GM12878 (cell line): Measurements from ENCODE around the gene COL15A1. TPM values are rescaled to one million over a fixed set of nuclear protein-coding genes. Genes with fewer than 3 reads are reported as not detected.

Source experiments
- ATAC-seq: fragments of 200-7000 bp; cut with Tn5 transposase; 3 replicates; pipeline ENCODE4 v1.9.1; 2020; ENCODE audit warnings: mild to moderate bottlenecking, moderate library complexity
- BruUV-seq: library from RNA; stranded (reverse); fragments of 400-500 nt; replicated peaks from 2 replicates; lab custom pipeline; 2021; lab: Mats Ljungman, UMichigan
- CTCF ChIA-PET: fragments of 300-600 bp; sonication (Branson Sonifier 250); formaldehyde crosslinking; extraction: SDS; loops from one replicate; lab custom pipeline; 2021; ENCODE audit warnings: inconsistent platforms; lab: Yijun Ruan, JAX
- POLR2A ChIA-PET: fragments of 350-600 bp; formaldehyde crosslinking; extraction: SDS; loops from one replicate; lab custom pipeline; 2021; ENCODE audit warnings: inconsistent platforms; lab: Charles Lee
- RAD21 ChIA-PET: fragments of 300-600 bp; sonication (Branson Sonifier 250); formaldehyde crosslinking; loops from one replicate; lab custom pipeline; 2023; ENCODE audit warnings: antibody characterized with exemption; ENCODE audit not compliant: unreplicated experiment; lab: Charles Lee
- SMC1A ChIA-PET: fragments of 300-600 bp; sonication (Branson Sonifier 250); formaldehyde crosslinking; loops from one replicate; lab custom pipeline; 2023; ENCODE audit not compliant: unreplicated experiment, uncharacterized antibody; lab: Charles Lee
- DNase-seq: peaks from one replicate; pipeline ENCODE4 v3.0.0-alpha.2; 2011; ENCODE audit warnings: low read depth, low spot score
- FAIRE-seq: peaks from 3 replicates; lab custom pipeline; 2011; peaks lifted over from hg19 to GRCh38; lab: Jason Lieb, UNC
- H2AFZ ChIP-seq: 2 replicates; pipeline ENCODE4 v1.6.0; 2011; ENCODE audit warnings: low read depth, low read length, control low read depth; ENCODE audit not compliant: control insufficient read depth
- H3K27ac ChIP-seq: 2 replicates; pipeline ENCODE4 v1.5.1; 2011; ENCODE audit warnings: control low read depth; ENCODE audit not compliant: control insufficient read depth, insufficient read depth
- H3K27me3 ChIP-seq, 2 experiments: replicated peaks in 1 of 2; 2 replicates each; pipeline versions ENCODE4 v1.6.0 to v1.6.1; 2011; ENCODE audit warnings: low read length in 1 of 2; ENCODE audit not compliant: control insufficient read depth in 2 of 2, insufficient read depth in 2 of 2
- H3K36me3 ChIP-seq, 2 experiments: 2 replicates each; pipeline ENCODE4 v1.5.1; 2011; ENCODE audit warnings: low read length in 1 of 2; ENCODE audit not compliant: control insufficient read depth in 2 of 2, insufficient read depth in 2 of 2
- H3K4me1 ChIP-seq: 2 replicates; pipeline ENCODE4 v1.6.1; 2011; ENCODE audit warnings: mild to moderate bottlenecking, low read length, moderate library complexity, mixed read lengths; ENCODE audit not compliant: control insufficient read depth, insufficient read depth
- H3K4me2 ChIP-seq: 2 replicates; pipeline ENCODE4 v1.6.0; 2011; ENCODE audit warnings: control low read depth; ENCODE audit not compliant: control insufficient read depth, insufficient read depth
- H3K4me3 ChIP-seq: fragments of 200-600 bp; sonication (generic); 2 replicates; pipeline ENCODE4 v1.5.1; 2016
- H3K79me2 ChIP-seq: 2 replicates; pipeline ENCODE4 v1.6.0; 2011; ENCODE audit warnings: low read length; ENCODE audit not compliant: control insufficient read depth, insufficient read depth
- H3K9ac ChIP-seq: 2 replicates; pipeline ENCODE4 v1.8.0; 2011; ENCODE audit warnings: low read length, control low read depth, mixed read lengths; ENCODE audit not compliant: control insufficient read depth, insufficient read depth
- H3K9me3 ChIP-seq: replicated peaks from 3 replicates; pipeline ENCODE4 v1.5.1; 2011; ENCODE audit warnings: mild to moderate bottlenecking, low read length; ENCODE audit not compliant: control insufficient read depth, insufficient read depth
- H4K20me1 ChIP-seq: 2 replicates; pipeline ENCODE4 v1.6.0; 2011; ENCODE audit not compliant: control insufficient read depth, insufficient read depth
- CEBPZ ChIP-seq: fragments of 150-350 bp; IDR thresholded peaks from 2 replicates; pipeline ENCODE4 v1.6.1; 2016; ENCODE audit warnings: low read depth, low read length
- CHD4 ChIP-seq: fragments of 200-600 bp; sonication (generic); IDR thresholded peaks from 2 replicates; pipeline ENCODE4 v1.6.1; 2016; ENCODE audit warnings: mild to moderate bottlenecking
- HDGF ChIP-seq: fragments of 450-650 bp; IDR thresholded peaks from 2 replicates; pipeline ENCODE4 v1.6.1; 2016; ENCODE audit warnings: antibody characterized with exemption
- JUNB ChIP-seq: IDR thresholded peaks from 2 replicates; pipeline ENCODE4 v1.6.1; 2016; ENCODE audit warnings: antibody characterized with exemption, mild to moderate bottlenecking
- KDM1A ChIP-seq: fragments of 200-600 bp; sonication (generic); IDR thresholded peaks from 2 replicates; pipeline ENCODE4 v1.6.1; 2016; ENCODE audit warnings: borderline replicate concordance
- MXI1 ChIP-seq: fragments of 150-350 bp; IDR thresholded peaks from 2 replicates; pipeline ENCODE4 v1.6.1; 2011; ENCODE audit warnings: low read depth, mild to moderate bottlenecking, inconsistent platforms, low read length, improper control_type of control experiment
- NFYB ChIP-seq: IDR thresholded peaks from 2 replicates; pipeline ENCODE4 v1.6.1; 2011; ENCODE audit warnings: low read depth, mild to moderate bottlenecking, low read length, improper control_type of control experiment, moderate library complexity; ENCODE audit not compliant: insufficient read depth
- NR2C1 ChIP-seq: fragments of 450-650 bp; IDR thresholded peaks from 2 replicates; pipeline ENCODE4 v1.6.1; 2017; ENCODE audit warnings: antibody characterized with exemption, mild to moderate bottlenecking, moderate library complexity
- NR2C2 ChIP-seq: IDR thresholded peaks from 2 replicates; pipeline ENCODE4 v1.6.1; 2011; ENCODE audit warnings: borderline replicate concordance, low read depth; ENCODE audit not compliant: control insufficient read depth, insufficient read length
- RAD21 ChIP-seq: IDR thresholded peaks from 2 replicates; pipeline ENCODE4 v1.6.1; 2011; ENCODE audit warnings: mild to moderate bottlenecking, low read depth, low read length, moderate library complexity; ENCODE audit not compliant: insufficient read depth
- SUPT20H ChIP-seq: IDR thresholded peaks from 2 replicates; pipeline ENCODE4 v1.6.1; 2011; ENCODE audit warnings: low read depth, mild to moderate bottlenecking, low read length, moderate library complexity, borderline replicate concordance; ENCODE audit not compliant: control insufficient read depth
- TAF1 ChIP-seq: IDR thresholded peaks from 2 replicates; pipeline ENCODE4 v1.6.1; 2011; ENCODE audit warnings: mild to moderate bottlenecking, low read depth, low read length, borderline replicate concordance
- USF2 ChIP-seq: IDR thresholded peaks from 2 replicates; pipeline ENCODE4 v1.6.1; 2011; ENCODE audit warnings: low read depth, low read length, improper control_type of control experiment, borderline replicate concordance
- WGBS: methylation state at CpG from one replicate; pipeline ENCODE4 v1.1.6; 2016; ENCODE audit warnings: low lambda C conversion rate; ENCODE audit not compliant: insufficient replicate concordance, insufficient coverage; ENCODE audit errors: missing lambda C conversion rate; 5-methylcytosine and 5-hydroxymethylcytosine counted together
- in situ Hi-C: fragments of 300-500 bp; cut with MboI; formaldehyde crosslinking; loops from 9 replicates; pipeline ENCODE4 v1.14.3; 2018; ENCODE audit warnings: mixed read lengths
- intact Hi-C: fragments of 100-400 bp; cut with micrococcal nuclease; formaldehyde crosslinking; loops from one replicate; pipeline ENCODE4 v1.14.2; 2022; ENCODE audit not compliant: unreplicated experiment
- polyA plus RNA-seq, 11 experiments: library from polyadenylated mRNA; depleted of rRNA in 4 of 11; unstranded in 6 of 11; stranded (reverse) in 5 of 11; fragments of >200 nt; fragmentation: Nextera tagmentation in 4 of 11; fragmentation: Illumina TruSeq in 1 of 11; extraction: Ambion mirVana in 4 of 11; extraction: Trizol in 1 of 11; gene quantifications; 1 replicate in 1 of 11; 2 replicates in 10 of 11; pipeline versions ENCODE4 v1.2.1 to v1.2.3, GENCODE V29; 2011 to 2016; ENCODE audit warnings: inconsistent platforms in 2 of 11, missing spikeins in 2 of 11, low read depth in 1 of 11
- total RNA-seq, 4 experiments: library from RNA; depleted of rRNA in 3 of 4; stranded (reverse); fragments of >200 nt in 3 of 4; fragmentation: Illumina TruSeq in 1 of 4; extraction: Trizol in 1 of 4; gene quantifications; 2 replicates each; pipeline versions ENCODE4 v1.2.1 to v1.2.3, GENCODE V29; 2013 to 2021

Gene COL15A1
- total and polyA plus RNA-seq, 10 of the 15 experiments (the other 5 are each of a cell fraction or from before 2014, with no cell fraction given): 0.01 to 0.28 (median 0.06) TPM; not detected in 2

- TF ChIP-seq RAD21: no peak
- TF ChIP-seq MXI1: no peak
- TF ChIP-seq CHD4: no peak
- no peak for TF ChIP-seq SUPT20H
- TF ChIP-seq, all 136 proteins: peak for 0
These were observed 105.5 kb downstream of the COL15A1 start (continued) for GRCh38 chr9:99049228-99049627.

DNA sequence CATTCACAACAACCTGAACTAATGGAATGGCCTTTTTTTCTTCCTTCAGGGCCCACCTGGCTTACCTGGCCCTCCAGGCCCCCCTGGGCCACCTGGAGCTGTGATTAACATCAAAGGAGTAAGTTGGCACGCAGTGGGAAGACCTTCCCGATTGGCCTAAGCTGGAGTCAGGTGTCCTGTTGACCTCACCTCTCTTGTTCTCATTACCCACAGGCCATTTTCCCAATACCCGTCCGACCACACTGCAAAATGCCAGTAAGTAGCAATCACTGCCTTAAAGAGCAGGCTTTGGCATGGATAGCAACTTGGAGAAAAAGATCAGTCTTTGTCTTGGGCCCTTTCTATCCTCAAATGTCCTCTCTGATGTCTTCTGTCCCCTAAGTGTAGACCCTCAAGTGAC, 105.9 kb downstream of the COL15A1 start:
- no peak overlapping the region for H3K4me3 ChIP-seq
- DNase-seq (no peak), FAIRE-seq (no peak), ATAC-seq (no peak)
- intact Hi-C loops (no loop called here), in situ Hi-C loops (no loop called here)
- no peak overlapping the region for H3K9ac ChIP-seq
- no peak overlapping the region for H3K4me2 ChIP-seq
- TF ChIP-seq NFYB (no peak), KDM1A (no peak), JUNB (no peak), USF2 (no peak), NR2C1 (no peak), HDGF (no peak), NR2C2 (no peak), CEBPZ (no peak), TAF1 (no peak)
- H4K20me1 ChIP-seq: no peaks in the 10 kb centered on the region
- BruUV-seq: no TSS peak
- ChIA-PET POLR2A (no interaction called here), SMC1A (no interaction called here), CTCF (no interaction called here), RAD21 (interaction anchor here (0.7 kb wide), 1 partner anchor 201 kb away, joined by 3 read pairs; no protein-coding TSS in a partner anchor)
- H3K27ac ChIP-seq: no peak overlapping the region
- H2AFZ ChIP-seq: no peak overlapping the region
- 83% methylated on average over 4 of the region's 4 CpGs for whole genome bisulfite sequencing
- H3K9me3 ChIP-seq: no peaks in the 10 kb centered on the region
- H3K27me3 ChIP-seq: no peaks in the 10 kb centered on the region
- no peaks in the 10 kb centered on the region for H3K4me1 ChIP-seq
- no peaks in the 10 kb centered on the region for H3K36me3 ChIP-seq
- H3K79me2 ChIP-seq: no peaks in the 10 kb centered on the region
